Measurements from ENCODE around the gene CILP2.

Gene CILP2, protein sequence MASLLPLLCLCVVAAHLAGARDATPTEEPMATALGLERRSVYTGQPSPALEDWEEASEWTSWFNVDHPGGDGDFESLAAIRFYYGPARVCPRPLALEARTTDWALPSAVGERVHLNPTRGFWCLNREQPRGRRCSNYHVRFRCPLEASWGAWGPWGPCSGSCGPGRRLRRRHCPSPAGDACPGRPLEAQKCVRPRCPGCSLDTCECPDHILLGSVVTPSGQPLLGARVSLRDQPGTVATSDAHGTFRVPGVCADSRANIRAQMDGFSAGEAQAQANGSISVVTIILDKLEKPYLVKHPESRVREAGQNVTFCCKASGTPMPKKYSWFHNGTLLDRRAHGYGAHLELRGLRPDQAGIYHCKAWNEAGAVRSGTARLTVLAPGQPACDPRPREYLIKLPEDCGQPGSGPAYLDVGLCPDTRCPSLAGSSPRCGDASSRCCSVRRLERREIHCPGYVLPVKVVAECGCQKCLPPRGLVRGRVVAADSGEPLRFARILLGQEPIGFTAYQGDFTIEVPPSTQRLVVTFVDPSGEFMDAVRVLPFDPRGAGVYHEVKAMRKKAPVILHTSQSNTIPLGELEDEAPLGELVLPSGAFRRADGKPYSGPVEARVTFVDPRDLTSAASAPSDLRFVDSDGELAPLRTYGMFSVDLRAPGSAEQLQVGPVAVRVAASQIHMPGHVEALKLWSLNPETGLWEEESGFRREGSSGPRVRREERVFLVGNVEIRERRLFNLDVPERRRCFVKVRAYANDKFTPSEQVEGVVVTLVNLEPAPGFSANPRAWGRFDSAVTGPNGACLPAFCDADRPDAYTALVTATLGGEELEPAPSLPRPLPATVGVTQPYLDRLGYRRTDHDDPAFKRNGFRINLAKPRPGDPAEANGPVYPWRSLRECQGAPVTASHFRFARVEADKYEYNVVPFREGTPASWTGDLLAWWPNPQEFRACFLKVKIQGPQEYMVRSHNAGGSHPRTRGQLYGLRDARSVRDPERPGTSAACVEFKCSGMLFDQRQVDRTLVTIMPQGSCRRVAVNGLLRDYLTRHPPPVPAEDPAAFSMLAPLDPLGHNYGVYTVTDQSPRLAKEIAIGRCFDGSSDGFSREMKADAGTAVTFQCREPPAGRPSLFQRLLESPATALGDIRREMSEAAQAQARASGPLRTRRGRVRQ

GRCh38 chr19:19538061-19538784 is at the start of gene CILP2:
TSS of gene CILP2 (plus strand) at chr19:19538265. CDS start at chr19:19538350, 85 bp downstream.
- peak within 1 kb of the TSS; percentile 47 for H3K27ac ChIP-seq

GRCh38 chr19:19488875-19489690 is 49.0 kb upstream of the CILP2 start:
- peak overlapping the region; percentile 95 for H3K27ac ChIP-seq
- TF ChIP-seq ZFX (IDR thresholded peaks at IDR 0.05; ENCODE audit: borderline replicate concordance) (no peak), CTCF (IDR thresholded peaks at IDR 0.05) (no peak)

More at GRCh38 chr19:19538061-19538784, at the start of gene CILP2:
- TF ChIP-seq CTCF (IDR thresholded peaks at IDR 0.05) (no peak), ZFX (IDR thresholded peaks at IDR 0.05; ENCODE audit: borderline replicate concordance) (no peak)

- TF ChIP-seq CTCF (IDR thresholded peaks at IDR 0.05) (no peak), ZFX (IDR thresholded peaks at IDR 0.05; ENCODE audit: borderline replicate concordance) (no peak)
- peak overlapping the region; percentile 95 for H3K27ac ChIP-seq
These were observed 48.3 kb upstream of the CILP2 start for GRCh38 chr19:19489804-19490204.

- peak overlapping the region; percentile 95 for H3K27ac ChIP-seq
- peak; percentile 85 for TF ChIP-seq CTCF (IDR thresholded peaks at IDR 0.05)
- no peak for TF ChIP-seq ZFX (IDR thresholded peaks at IDR 0.05; ENCODE audit: borderline replicate concordance)
These were observed 47.7 kb upstream of the CILP2 start for GRCh38 chr19:19490214-19490968.

GRCh38 chr19:19491321-19492025 is 46.6 kb upstream of the CILP2 start:
- H3K27ac ChIP-seq: no peak overlapping the region
- TF ChIP-seq CTCF (IDR thresholded peaks at IDR 0.05) (no peak), ZFX (IDR thresholded peaks at IDR 0.05; ENCODE audit: borderline replicate concordance) (no peak)

All from 22Rv1 (cell line).